Spinal cord (tissue), 10 donors: Measurements from ENCODE around the gene SMARCB1. TPM values are rescaled to one million over a fixed set of nuclear protein-coding genes. Genes with fewer than 3 reads are reported as not detected.
A peak's percentile ranks its signal among the peaks of the same experiment; 100 is the strongest.

Source experiments
- DNase-seq, 6 donors: peaks; one replicate each; pipeline versions ENCODE4 v3.0.0 to v3.0.0-alpha.2; 2013 to 2015; ENCODE audit warnings: low spot score in 6 of 6, low read depth in 4 of 6
- H3K27ac ChIP-seq: one replicate; pipeline ENCODE4 v1.5.1; 2013; ENCODE audit warnings: low read depth, low read length, control low read depth
- H3K27me3 ChIP-seq: one replicate; pipeline ENCODE4 v1.6.1; 2013; ENCODE audit warnings: low read length; ENCODE audit not compliant: control insufficient read depth, insufficient read depth
- H3K36me3 ChIP-seq: one replicate; pipeline ENCODE4 v1.6.1; 2013; ENCODE audit warnings: low read length; ENCODE audit not compliant: control insufficient read depth, insufficient read depth
- H3K4me1 ChIP-seq: one replicate; pipeline ENCODE4 v1.6.1; 2013; ENCODE audit warnings: low read length; ENCODE audit not compliant: control insufficient read depth, insufficient read depth
- H3K4me3 ChIP-seq: one replicate; pipeline ENCODE4 v1.5.1; 2013; ENCODE audit warnings: low read depth, low read length, control low read depth
- H3K9me3 ChIP-seq: one replicate; pipeline ENCODE4 v1.6.1; 2013; ENCODE audit warnings: low read length; ENCODE audit not compliant: control insufficient read depth, insufficient read depth
- WGBS: methylation state at CpG from one replicate; pipeline ENCODE4 v1.1.5; 2013; ENCODE audit warnings: missing lambda C conversion rate; ENCODE audit not compliant: insufficient coverage; 5-methylcytosine and 5-hydroxymethylcytosine counted together
- polyA plus RNA-seq, 2 donors: library from polyadenylated mRNA; unstranded; fragments of 120-200 nt; gene quantifications; one replicate each; pipeline ENCODE4 v1.2.1, GENCODE V29; 2013; ENCODE audit not compliant: insufficient read length in 2 of 2
- total RNA-seq, 2 donors: library from RNA; depleted of rRNA in 1 of 2; stranded (reverse); fragments of 120-200 nt in 1 of 2; fragments of >200 nt in 1 of 2; gene quantifications; one replicate each; pipeline versions ENCODE4 v1.2.3 to v1.2.4, GENCODE V29; 2013 to 2014
- donor health status: healthy.

Gene SMARCB1
- total and polyA plus RNA-seq, 4 donors: 29.5 to 186 (median 132) TPM

GRCh38 chr22:23826510-23827350, 40.0 kb downstream of the SMARCB1 start:
- Histone ChIP-seq H3K36me3 (peaks cover 87% of the 10 kb centered on the region), H3K27ac (no peak overlapping the region), H3K9me3 (no peaks in the 10 kb centered on the region), H3K27me3 (no peaks in the 10 kb centered on the region), H3K4me3 (no peak overlapping the region), H3K4me1 (peaks cover 5% of the 10 kb centered on the region)
- peak in 1 of 6 donors; percentile 39 for DNase-seq
- 73% methylated on average over 14 of the region's 15 CpGs for WGBS

- Histone ChIP-seq H3K27me3 (no peaks in the 10 kb centered on the region), H3K4me1 (peaks cover 2% of the 10 kb centered on the region), H3K36me3 (peaks cover 87% of the 10 kb centered on the region), H3K27ac (no peak overlapping the region), H3K4me3 (no peak overlapping the region), H3K9me3 (no peaks in the 10 kb centered on the region)
- DNase-seq: no peak
- WGBS: 84% methylated on average over 9 of the region's 11 CpGs
These were observed 40.7 kb downstream of the SMARCB1 start for GRCh38 chr22:23827351-23827995.

DNA sequence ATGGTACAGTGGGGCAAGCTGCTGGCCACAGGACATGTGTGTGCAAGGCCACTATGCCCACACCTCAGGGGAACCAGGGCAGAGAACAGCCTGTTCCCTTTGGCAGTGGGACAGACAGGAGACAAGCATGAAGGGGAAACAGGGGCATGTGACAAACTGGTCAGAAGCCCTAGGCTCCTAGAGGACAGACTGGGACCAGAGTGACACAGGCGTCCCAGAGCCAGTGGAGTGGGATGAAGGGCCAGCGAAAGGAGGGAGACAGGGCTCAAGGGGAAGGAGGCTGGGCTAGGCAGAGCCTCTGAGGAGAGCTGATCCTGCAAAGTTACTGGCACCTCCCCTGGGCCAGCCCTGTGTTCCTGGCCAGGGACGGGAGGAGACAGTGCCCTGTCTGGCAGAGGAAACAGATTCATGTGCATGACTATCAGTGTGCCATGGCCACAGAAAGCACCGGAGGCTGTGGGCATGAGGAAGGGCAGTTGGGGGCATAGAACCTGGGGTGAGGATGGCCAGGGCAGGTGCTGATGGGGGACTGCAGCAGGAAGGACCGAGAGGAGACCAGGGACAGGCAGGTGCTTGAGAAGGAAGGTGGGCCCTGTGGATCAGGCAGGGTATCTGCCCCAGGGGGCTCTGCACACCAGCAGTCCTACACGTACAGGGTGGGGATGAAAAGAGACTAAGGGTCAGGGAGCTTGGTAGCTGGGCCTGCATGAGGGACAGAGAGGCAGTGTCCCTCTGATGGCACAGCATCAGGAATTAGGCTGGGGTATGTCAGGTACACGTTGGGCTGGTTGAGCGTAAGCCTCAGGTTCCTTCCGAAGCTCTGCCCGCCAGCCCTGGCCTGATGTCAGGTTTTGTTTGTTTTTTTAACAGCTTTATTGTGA, 42.3 kb downstream of the SMARCB1 start:
- peaks cover 87% of the 10 kb centered on the region for H3K36me3 ChIP-seq
- H3K27me3 ChIP-seq: no peaks in the 10 kb centered on the region
- H3K27ac ChIP-seq: no peak overlapping the region
- H3K4me3 ChIP-seq: no peak overlapping the region
- H3K4me1 ChIP-seq: peaks cover 13% of the 10 kb centered on the region
- no peak for DNase-seq
- H3K9me3 ChIP-seq: no peaks in the 10 kb centered on the region
- WGBS: 90% methylated on average over 8 of the region's 10 CpGs

GRCh38 chr22:23829845-23830372, 43.1 kb downstream of the SMARCB1 start:
- Histone ChIP-seq H3K27ac (no peak overlapping the region), H3K4me1 (peaks cover 20% of the 10 kb centered on the region), H3K36me3 (peaks cover 87% of the 10 kb centered on the region), H3K9me3 (no peaks in the 10 kb centered on the region), H3K27me3 (no peaks in the 10 kb centered on the region), H3K4me3 (no peak overlapping the region)
- peak in 1 of 6 donors; percentile 29 for DNase-seq
- 45% methylated on average over 4 of the region's 7 CpGs for WGBS

- Histone ChIP-seq H3K9me3 (no peaks in the 10 kb centered on the region), H3K27me3 (no peaks in the 10 kb centered on the region), H3K27ac (no peak overlapping the region), H3K36me3 (peaks cover 87% of the 10 kb centered on the region), H3K4me3 (no peak overlapping the region), H3K4me1 (peaks cover 27% of the 10 kb centered on the region)
- 100% methylated on average over 3 of the region's 8 CpGs for WGBS
- no peak for DNase-seq
These were observed 44.5 kb downstream of the SMARCB1 start for GRCh38 chr22:23831261-23831660.

GRCh38 chr22:23831781-23832180, 45.0 kb downstream of the SMARCB1 start:
- H3K4me3 ChIP-seq: no peak overlapping the region
- peaks cover 27% of the 10 kb centered on the region for H3K4me1 ChIP-seq
- no peaks in the 10 kb centered on the region for H3K9me3 ChIP-seq
- 89% methylated on average over 10 of the region's 10 CpGs for WGBS
- H3K27me3 ChIP-seq: no peaks in the 10 kb centered on the region
- no peak for DNase-seq
- H3K36me3 ChIP-seq: peaks cover 87% of the 10 kb centered on the region
- no peak overlapping the region for H3K27ac ChIP-seq

GRCh38 chr22:23832226-23833016, 45.7 kb downstream of the SMARCB1 start:
- Histone ChIP-seq H3K36me3 (peaks cover 87% of the 10 kb centered on the region), H3K27ac (no peak overlapping the region), H3K4me1 (peaks cover 31% of the 10 kb centered on the region), H3K9me3 (no peaks in the 10 kb centered on the region), H3K27me3 (no peaks in the 10 kb centered on the region), H3K4me3 (no peak overlapping the region)
- 75% methylated on average over 10 of the region's 11 CpGs for WGBS
- DNase-seq: no peak

GRCh38 chr22:23833017-23833751, 46.4 kb downstream of the SMARCB1 start:
- Histone ChIP-seq H3K4me3 (no peak overlapping the region), H3K4me1 (peaks cover 39% of the 10 kb centered on the region), H3K36me3 (peaks cover 87% of the 10 kb centered on the region), H3K9me3 (no peaks in the 10 kb centered on the region), H3K27me3 (no peaks in the 10 kb centered on the region), H3K27ac (no peak overlapping the region)
- 92% methylated on average over 16 of the region's 16 CpGs for WGBS
- DNase-seq: no peak
